HG03575 (cell line): ENCODE data around the gene SMG6.

ENCODE experiments used
- ATAC-seq: cut with Tn5 transposase; IDR thresholded peaks from one replicate; pipeline ENCODE4 v1.9.1; 2021; ENCODE audit not compliant: unreplicated experiment, insufficient number of reproducible peaks, low FRiP score; ENCODE audit errors: extremely low read depth

SMG6 gene

GRCh38 chr17:2061441-2061958 is 242.1 kb downstream of the SMG6 start:
- no peak for ATAC-seq

- no peak for ATAC-seq
These were observed 242.7 kb downstream of the SMG6 start for GRCh38 chr17:2060681-2061440.

- no peak for ATAC-seq
These were observed 243.3 kb downstream of the SMG6 start for GRCh38 chr17:2060385-2060658.

- no peak for ATAC-seq
These were observed 243.8 kb downstream of the SMG6 start for GRCh38 chr17:2059547-2060384.

GRCh38 chr17:2058586-2059546 is 244.7 kb downstream of the SMG6 start:
- no peak for ATAC-seq

GRCh38 chr17:2057760-2058585 is 245.6 kb downstream of the SMG6 start:
- no peak for ATAC-seq

- ATAC-seq, result no peak
These were observed 246.3 kb downstream of the SMG6 start for GRCh38 chr17:2057175-2057759.

- ATAC-seq, result no peak
These were observed 247.1 kb downstream of the SMG6 start for GRCh38 chr17:2056206-2057174.

- no peak for ATAC-seq
These were observed 248.0 kb downstream of the SMG6 start for GRCh38 chr17:2055292-2056205.

- no peak for ATAC-seq
These were observed 248.9 kb downstream of the SMG6 start, which contains the start of gene HIC1 for GRCh38 chr17:2054512-2055291. Gene HIC1, plus strand, starts transcription at chr17:2055103. Its CDS starts 1,588 bp downstream, at chr17:2056691.

GRCh38 chr17:2054262-2054511 is 249.4 kb downstream of the SMG6 start:
- no peak for ATAC-seq

GRCh38 chr17:2053380-2054261 is 250.0 kb downstream of the SMG6 start:
- no peak for ATAC-seq

- ATAC-seq, result no peak
These were observed 251.5 kb downstream of the SMG6 start for GRCh38 chr17:2051933-2052559.
